Measurements from ENCODE around the gene RPL27A. TPM values are rescaled to one million over a fixed set of nuclear protein-coding genes. Genes with fewer than 3 reads are reported as not detected.

The RPL27A gene
- total and polyA plus RNA-seq, 2 of the 8 experiments (the other 6 are each of a cell fraction or from before 2014, with no cell fraction given), result 1,756 to 1,777 TPM

- Histone ChIP-seq H3K56ac (replicated peaks; ENCODE audit: insufficient read length, low read depth, low read length) (no peak overlapping the region), H2AK5ac (ENCODE audit: low read depth, low read length) (no peak overlapping the region), H3K9me3 (ENCODE audit: insufficient read depth in 2 of 2, low read depth in 1 of 2, low read length in 1 of 2) (no peaks in the 10 kb centered on the region), H3K4me1 (replicated peaks in 1 of 4; ENCODE audit: control insufficient read depth in 3 of 4, insufficient read depth in 4 of 4, low read length in 3 of 4) (peaks cover 0 to 5% (median 3%) of the 10 kb centered on the region in 4 experiments; a peak in 4 of 7 replicates), H2BK15ac (ENCODE audit: low read length) (no peak overlapping the region), H3K23ac (ENCODE audit: insufficient read length) (no peak overlapping the region), H3K36me3 (ENCODE audit: control insufficient read depth in 2 of 4, insufficient read depth in 4 of 4, low read length in 3 of 4) (peaks cover 0 to 6% (median 2%) of the 10 kb centered on the region in 4 experiments; a peak in 5 of 8 replicates), H3K4me3 (ENCODE audit: extremely low read depth in 1 of 4, insufficient read depth in 2 of 4, low read depth in 3 of 4, low read length in 4 of 4) (no peak overlapping the region), H3K79me1 (ENCODE audit: low read depth, low read length) (peaks cover 3% of the 10 kb centered on the region; the same call in 1 of the 2 replicates), H4K8ac (ENCODE audit: extremely low read depth, insufficient read depth, low read length) (no peak overlapping the region), H2BK120ac (replicated peaks; ENCODE audit: low read depth, low read length) (no peak overlapping the region), H4K91ac (replicated peaks; ENCODE audit: insufficient read length, low read length) (no peak overlapping the region), H3K14ac (ENCODE audit: insufficient read length) (no peak overlapping the region), H3K23me2 (ENCODE audit: low read depth, low read length) (no peaks in the 10 kb centered on the region), H3K9ac (replicated peaks in 1 of 4; ENCODE audit: extremely low read depth in 1 of 4, low read depth in 3 of 4, low read length in 3 of 4) (no peak overlapping the region), H2BK5ac (ENCODE audit: low read depth, low read length) (no peak overlapping the region), H4K20me1 (replicated peaks in 1 of 2; ENCODE audit: control insufficient read depth in 1 of 2, insufficient read depth in 2 of 2, low read length in 2 of 2) (no peaks in the 10 kb centered on the region), H3K27ac (ENCODE audit: low read depth, low read length) (no peak overlapping the region), H3K4ac (replicated peaks; ENCODE audit: insufficient read length, low read depth, low read length) (no peak overlapping the region), H2BK12ac (ENCODE audit: low read depth, low read length) (no peak overlapping the region), H4K5ac (ENCODE audit: insufficient read length, low read depth, low read length) (no peak overlapping the region), H3K79me2 (ENCODE audit: control insufficient read depth in 1 of 2, insufficient read depth in 2 of 2, low read length in 2 of 2) (no peaks in the 10 kb centered on the region), H3K4me2 (ENCODE audit: insufficient read depth in 1 of 2, low read depth in 2 of 2, low read length in 2 of 2) (no peak overlapping the region), H3K27me3 (replicated peaks in 1 of 4; ENCODE audit: control insufficient read depth in 3 of 4, extremely low read depth in 1 of 4, insufficient read depth in 3 of 4, low read length in 3 of 4) (no peaks in the 10 kb centered on the region), H3K18ac (ENCODE audit: extremely low read depth, low read length) (no peak overlapping the region), H2BK20ac (ENCODE audit: low read length) (0 out of 2 replicates have a peak overlapping the region, but pooled peaks have one; percentile 61), H2AFZ (ENCODE audit: low read length) (no peak overlapping the region)
- 91% methylated on average over 4 of the region's 4 CpGs; no CpG with 5 or more reads in 1 of the 2 experiments for WGBS, 2 experiments (ENCODE audit: extremely low coverage in 1 of 2, insufficient coverage in 1 of 2, insufficient read length in 1 of 2, insufficient replicate concordance in 2 of 2, low coverage in 1 of 2, low lambda C conversion rate in 2 of 2, missing lambda C conversion rate in 1 of 2)
- FAIRE-seq (no peak), DNase-seq (ENCODE audit: low read depth in 1 of 2, low spot score in 2 of 2) (no peak)
- POLR2A ChIA-PET (ENCODE audit: partially characterized antibody), result interaction anchor here (0.6 to 3.7 kb wide), 11 partner anchors 9 to 96 kb away, joined by 3 to 16 read pairs (median 6); partner anchors contain the start of genes RPL27A and TRIM66
- CTCF ChIA-PET (ENCODE audit: partially characterized antibody), result interaction anchor here (0.6 to 2.5 kb wide), 6 partner anchors 11 to 117 kb away, joined by 3 to 8 read pairs (median 3); no protein-coding TSS in a partner anchor
- TF ChIP-seq ATF3 (IDR thresholded peaks at IDR 0.05; ENCODE audit: insufficient read depth, low read depth, low read length) (no peak), POLR2A (IDR thresholded peaks at IDR 0.05; ENCODE audit: control extremely low read depth in 1 of 2, low read depth in 2 of 2, low read length in 2 of 2) (no peak), TAF7 (optimal IDR thresholded peaks at IDR 0.05; ENCODE audit: borderline replicate concordance, low read depth, low read length) (no peak), GABPA (IDR thresholded peaks at IDR 0.05; ENCODE audit: borderline replicate concordance, insufficient read depth, low read length) (no peak), KDM4A (IDR thresholded peaks at IDR 0.05; ENCODE audit: low read depth, low read length, severe bottlenecking) (no peak), MAX (IDR thresholded peaks at IDR 0.05) (no peak), RBBP5 (IDR thresholded peaks at IDR 0.05; ENCODE audit: borderline replicate concordance, low read depth, low read length) (no peak), RFX5 (IDR thresholded peaks at IDR 0.05; ENCODE audit: borderline replicate concordance, low read depth, low read length) (no peak), BCL11A (IDR thresholded peaks at IDR 0.05; ENCODE audit: low read depth in 2 of 2, low read length in 2 of 2) (no peak), RXRA (IDR thresholded peaks at IDR 0.05; ENCODE audit: insufficient read depth, low read depth, low read length) (no peak), CHD2 (IDR thresholded peaks at IDR 0.05; ENCODE audit: low read length) (no peak), CREB1 (IDR thresholded peaks at IDR 0.05) (no peak), POLR2AphosphoS5 (IDR thresholded peaks at IDR 0.05; ENCODE audit: low read depth, low read length) (no peak)
Measured at GRCh38 chr11:8714622-8715225, 32.1 kb downstream of the RPL27A start.

All from H1 (cell line).